SK-N-SH treated with all-trans-retinoic acid at 6 μM for 48 hours (cell line): Measurements from ENCODE around the gene PIAS3.

Experiments
- ATAC-seq: fragments of 200-7000 bp; cut with Tn5 transposase; 3 replicates; pipeline ENCODE4 v1.9.1; 2020; ENCODE audit warnings: mild to moderate bottlenecking, moderate library complexity
- ARNTL ChIP-seq: fragments of 450-650 bp; formaldehyde crosslinking; IDR thresholded peaks from 2 replicates; pipeline ENCODE4 v1.5.0; 2020; ENCODE audit warnings: low read depth, mild to moderate bottlenecking, moderate library complexity, borderline replicate concordance
- BACH2 ChIP-seq: fragments of 250-450 bp; sonication (Bioruptor Pico); IDR thresholded peaks from 2 replicates; pipeline ENCODE4 v1.9.0; 2021; ENCODE audit warnings: mild to moderate bottlenecking, borderline replicate concordance
- CSDC2 ChIP-seq: fragments of 250-450 bp; sonication (Bioruptor Pico); IDR thresholded peaks from 2 replicates; pipeline ENCODE4 v1.5.0; 2020; ENCODE audit warnings: mild to moderate bottlenecking, moderate library complexity
- CSRNP3 ChIP-seq: fragments of 250-450 bp; sonication (Bioruptor Pico); IDR thresholded peaks from 2 replicates; pipeline ENCODE4 v1.5.1; 2021; ENCODE audit warnings: mild to moderate bottlenecking, moderate library complexity
- ESRRG ChIP-seq: fragments of 250-450 bp; sonication (Bioruptor Pico); IDR thresholded peaks from 2 replicates; pipeline ENCODE4 v1.6.1; 2021; ENCODE audit warnings: mild to moderate bottlenecking
- GLIS3 ChIP-seq: fragments of 250-450 bp; sonication (Bioruptor Pico); IDR thresholded peaks from 2 replicates; pipeline ENCODE4 v1.5.0; 2020; ENCODE audit warnings: mild to moderate bottlenecking, moderate library complexity
- ISL1 ChIP-seq: fragments of 250-450 bp; sonication (Bioruptor Pico); IDR thresholded peaks from 2 replicates; pipeline ENCODE4 v2.1.2; 2022; ENCODE audit warnings: mild to moderate bottlenecking, moderate library complexity
- OSR1 ChIP-seq: fragments of 250-450 bp; sonication (Bioruptor Pico); IDR thresholded peaks from 2 replicates; pipeline ENCODE4 v1.8.0; 2022; ENCODE audit warnings: moderate library complexity, mild to moderate bottlenecking, inconsistent platforms
- POU6F1 ChIP-seq: fragments of 250-450 bp; sonication (Bioruptor Pico); IDR thresholded peaks from 2 replicates; pipeline ENCODE4 v1.8.0; 2021; ENCODE audit warnings: low read depth, mild to moderate bottlenecking, moderate library complexity, borderline replicate concordance
- PPARA ChIP-seq: fragments of 250-450 bp; sonication (Bioruptor Pico); IDR thresholded peaks from 2 replicates; pipeline ENCODE4 v1.5.0; 2020; ENCODE audit warnings: mild to moderate bottlenecking, borderline replicate concordance
- RARB ChIP-seq: fragments of 250-450 bp; sonication (Bioruptor Pico); IDR thresholded peaks from 2 replicates; pipeline ENCODE4 v1.8.0; 2021; ENCODE audit warnings: mild to moderate bottlenecking, moderate library complexity
- SNAI2 ChIP-seq: fragments of 250-450 bp; sonication (Bioruptor Pico); IDR thresholded peaks from 2 replicates; pipeline ENCODE4 v1.5.0; 2020; ENCODE audit warnings: mild to moderate bottlenecking, moderate library complexity
- TCF4 ChIP-seq: fragments of 250-450 bp; sonication (Bioruptor Pico); IDR thresholded peaks from 2 replicates; pipeline ENCODE4 v1.8.0; 2021; ENCODE audit warnings: mild to moderate bottlenecking, moderate library complexity, borderline replicate concordance
- TOX ChIP-seq: fragments of 250-450 bp; sonication (Bioruptor Pico); IDR thresholded peaks from 2 replicates; pipeline ENCODE4 v1.8.0; 2021; ENCODE audit warnings: mild to moderate bottlenecking, moderate library complexity, borderline replicate concordance
- TSHZ2 ChIP-seq: fragments of 250-450 bp; sonication (Bioruptor Pico); IDR thresholded peaks from 2 replicates; pipeline ENCODE4 v1.5.0; 2020; ENCODE audit warnings: mild to moderate bottlenecking, moderate library complexity
- ZC3H10 ChIP-seq: fragments of 250-450 bp; sonication (Bioruptor Pico); IDR thresholded peaks from 2 replicates; pipeline ENCODE4 v1.5.1; 2021; ENCODE audit warnings: mild to moderate bottlenecking, moderate library complexity
- ZFP3 ChIP-seq: fragments of 250-450 bp; sonication (Bioruptor Pico); IDR thresholded peaks from 2 replicates; pipeline ENCODE4 v1.5.0; 2020; ENCODE audit warnings: mild to moderate bottlenecking, moderate library complexity
- ZFP30 ChIP-seq: fragments of 450-650 bp; formaldehyde crosslinking; IDR thresholded peaks from 2 replicates; pipeline ENCODE4 v1.5.0; 2022; ENCODE audit warnings: mild to moderate bottlenecking, moderate library complexity
- ZNF565 ChIP-seq: fragments of 450-650 bp; formaldehyde crosslinking; conservative IDR thresholded peaks from 2 replicates; pipeline ENCODE4 v1.5.0; 2020; ENCODE audit warnings: low read depth, mild to moderate bottlenecking, moderate library complexity
- ZNF70 ChIP-seq: fragments of 450-650 bp; formaldehyde crosslinking; IDR thresholded peaks from 2 replicates; pipeline ENCODE4 v1.5.0; 2020; ENCODE audit warnings: mild to moderate bottlenecking, moderate library complexity
- ZNF8 ChIP-seq: fragments of 450-650 bp; formaldehyde crosslinking; IDR thresholded peaks from 2 replicates; pipeline ENCODE4 v1.5.0; 2020; ENCODE audit warnings: mild to moderate bottlenecking, moderate library complexity
- TF ChIP-seq, protein P1 (sequence below): fragments of 250-450 bp; sonication (Bioruptor Pico); IDR thresholded peaks from 2 replicates; pipeline ENCODE4 v1.5.1; 2020; ENCODE audit warnings: low read depth, mild to moderate bottlenecking, moderate library complexity

Gene PIAS3

GRCh38 chr1:145901312-145902021 lies 42.6 kb upstream of the PIAS3 start (continued):
- TF ChIP-seq ZFP30 (CRISPR knock-in tag) (no peak), CSRNP3 (no peak)

- no peak for ATAC-seq
- no peak for TF ChIP-seq SNAI2 (CRISPR knock-in tag)
- no peak for TF ChIP-seq ARNTL (CRISPR knock-in tag)
- TF ChIP-seq, protein P1, sequence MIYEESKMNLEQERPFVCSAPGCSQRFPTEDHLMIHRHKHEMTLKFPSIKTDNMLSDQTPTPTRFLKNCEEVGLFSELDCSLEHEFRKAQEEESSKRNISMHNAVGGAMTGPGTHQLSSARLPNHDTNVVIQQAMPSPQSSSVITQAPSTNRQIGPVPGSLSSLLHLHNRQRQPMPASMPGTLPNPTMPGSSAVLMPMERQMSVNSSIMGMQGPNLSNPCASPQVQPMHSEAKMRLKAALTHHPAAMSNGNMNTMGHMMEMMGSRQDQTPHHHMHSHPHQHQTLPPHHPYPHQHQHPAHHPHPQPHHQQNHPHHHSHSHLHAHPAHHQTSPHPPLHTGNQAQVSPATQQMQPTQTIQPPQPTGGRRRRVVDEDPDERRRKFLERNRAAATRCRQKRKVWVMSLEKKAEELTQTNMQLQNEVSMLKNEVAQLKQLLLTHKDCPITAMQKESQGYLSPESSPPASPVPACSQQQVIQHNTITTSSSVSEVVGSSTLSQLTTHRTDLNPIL (CRISPR knock-in tag), result no peak
- no peak for TF ChIP-seq ISL1
- no peak for TF ChIP-seq ZNF565 (CRISPR knock-in tag)
- TF ChIP-seq ZFP3 (CRISPR knock-in tag), result no peak
- no peak for TF ChIP-seq CSDC2
- no peak for TF ChIP-seq ZFP30 (CRISPR knock-in tag)
- no peak for TF ChIP-seq TSHZ2 (CRISPR knock-in tag)
- TF ChIP-seq TCF4, result no peak
- TF ChIP-seq PPARA (CRISPR knock-in tag), result no peak
- TF ChIP-seq ZNF8 (CRISPR knock-in tag), result no peak
- TF ChIP-seq BACH2, result no peak
- no peak for TF ChIP-seq ZNF70 (CRISPR knock-in tag)
- TF ChIP-seq RARB (CRISPR knock-in tag), result no peak
- TF ChIP-seq CSRNP3, result no peak
- TF ChIP-seq TOX (CRISPR knock-in tag), result no peak
- no peak for TF ChIP-seq ESRRG (CRISPR knock-in tag)
- TF ChIP-seq ZC3H10, result no peak
- no peak for TF ChIP-seq GLIS3 (CRISPR knock-in tag)
- TF ChIP-seq, all 23 proteins: peak for 0
Measured at GRCh38 chr1:145898756-145899155, 39.9 kb upstream of the PIAS3 start.

GRCh38 chr1:145897969-145898368 lies 39.1 kb upstream of the PIAS3 start:
- TF ChIP-seq BACH2 (no peak), ZFP30 (CRISPR knock-in tag) (no peak), ZFP3 (CRISPR knock-in tag) (no peak), CSDC2 (no peak), ZNF70 (CRISPR knock-in tag) (no peak), ZNF8 (CRISPR knock-in tag) (no peak), POU6F1 (CRISPR knock-in tag) (no peak), TOX (CRISPR knock-in tag) (no peak), OSR1 (CRISPR knock-in tag) (no peak), PPARA (CRISPR knock-in tag) (no peak)
- no peak for ATAC-seq
